Measurements from ENCODE around the gene SHPK.

SHPK gene

DNA sequence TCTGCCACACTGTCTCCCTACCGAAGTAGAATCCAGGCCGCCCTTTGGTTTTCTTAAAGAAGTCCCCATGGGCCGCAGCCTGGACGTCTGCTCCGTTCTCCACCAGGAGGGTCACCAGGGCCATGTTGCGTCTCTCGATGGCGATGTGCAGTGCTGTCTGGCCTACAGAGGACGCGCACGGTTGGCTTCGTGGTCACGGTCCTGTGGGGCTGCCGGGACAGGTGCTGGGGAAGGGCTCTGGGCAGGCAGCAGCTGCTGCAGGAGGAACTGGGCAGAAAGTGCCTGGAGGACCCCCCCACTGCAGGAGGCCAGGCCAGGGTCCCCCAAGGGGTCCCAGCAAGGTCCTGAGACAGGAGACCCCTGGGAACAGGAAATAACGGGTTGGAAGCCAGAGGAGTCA is 45.8 kb downstream of the SHPK start:
- ATAC-seq, result no peak
- TF ChIP-seq BACH2 (CRISPR knock-in tag; IDR thresholded peaks at IDR 0.05; ENCODE audit: borderline replicate concordance), result no peak
- no peak for TF ChIP-seq GLIS3 (CRISPR knock-in tag; IDR thresholded peaks at IDR 0.05)

DNA sequence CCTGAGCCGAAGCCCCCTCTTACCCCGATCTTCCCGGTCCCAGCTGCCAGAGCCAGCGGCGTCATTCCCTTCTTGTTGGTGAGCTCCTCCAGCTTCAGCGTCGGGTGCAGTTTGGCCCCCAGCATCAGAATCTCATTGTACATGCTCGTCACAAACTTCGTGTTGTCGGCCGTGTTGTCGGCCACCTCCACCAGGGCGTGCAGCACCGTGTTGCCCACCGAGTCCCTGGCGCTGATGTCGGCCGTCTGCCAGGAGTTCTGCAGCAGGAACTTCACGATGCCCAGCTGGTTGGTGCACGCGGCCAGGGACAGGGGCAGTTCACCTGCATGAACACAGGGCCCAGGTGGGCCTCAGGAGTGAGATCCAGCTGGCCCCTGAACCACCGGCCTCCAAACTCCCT is 46.3 kb downstream of the SHPK start:
- no peak for ATAC-seq
- TF ChIP-seq ARNTL (CRISPR knock-in tag; IDR thresholded peaks at IDR 0.05; ENCODE audit: borderline replicate concordance, low read depth), result no peak
- TF ChIP-seq, protein P1, sequence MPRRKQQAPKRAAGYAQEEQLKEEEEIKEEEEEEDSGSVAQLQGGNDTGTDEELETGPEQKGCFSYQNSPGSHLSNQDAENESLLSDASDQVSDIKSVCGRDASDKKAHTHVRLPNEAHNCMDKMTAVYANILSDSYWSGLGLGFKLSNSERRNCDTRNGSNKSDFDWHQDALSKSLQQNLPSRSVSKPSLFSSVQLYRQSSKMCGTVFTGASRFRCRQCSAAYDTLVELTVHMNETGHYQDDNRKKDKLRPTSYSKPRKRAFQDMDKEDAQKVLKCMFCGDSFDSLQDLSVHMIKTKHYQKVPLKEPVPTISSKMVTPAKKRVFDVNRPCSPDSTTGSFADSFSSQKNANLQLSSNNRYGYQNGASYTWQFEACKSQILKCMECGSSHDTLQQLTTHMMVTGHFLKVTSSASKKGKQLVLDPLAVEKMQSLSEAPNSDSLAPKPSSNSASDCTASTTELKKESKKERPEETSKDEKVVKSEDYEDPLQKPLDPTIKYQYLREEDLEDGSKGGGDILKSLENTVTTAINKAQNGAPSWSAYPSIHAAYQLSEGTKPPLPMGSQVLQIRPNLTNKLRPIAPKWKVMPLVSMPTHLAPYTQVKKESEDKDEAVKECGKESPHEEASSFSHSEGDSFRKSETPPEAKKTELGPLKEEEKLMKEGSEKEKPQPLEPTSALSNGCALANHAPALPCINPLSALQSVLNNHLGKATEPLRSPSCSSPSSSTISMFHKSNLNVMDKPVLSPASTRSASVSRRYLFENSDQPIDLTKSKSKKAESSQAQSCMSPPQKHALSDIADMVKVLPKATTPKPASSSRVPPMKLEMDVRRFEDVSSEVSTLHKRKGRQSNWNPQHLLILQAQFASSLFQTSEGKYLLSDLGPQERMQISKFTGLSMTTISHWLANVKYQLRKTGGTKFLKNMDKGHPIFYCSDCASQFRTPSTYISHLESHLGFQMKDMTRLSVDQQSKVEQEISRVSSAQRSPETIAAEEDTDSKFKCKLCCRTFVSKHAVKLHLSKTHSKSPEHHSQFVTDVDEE (CRISPR knock-in tag; IDR thresholded peaks at IDR 0.05), result no peak
- no peak for TF ChIP-seq TOX (CRISPR knock-in tag; IDR thresholded peaks at IDR 0.05; ENCODE audit: borderline replicate concordance)
- no peak for TF ChIP-seq ZNF565 (CRISPR knock-in tag; conservative IDR thresholded peaks at IDR 0.05; ENCODE audit: low read depth)
- no peak for TF ChIP-seq GLIS3 (CRISPR knock-in tag; IDR thresholded peaks at IDR 0.05)
- no peak for TF ChIP-seq ZNF8 (CRISPR knock-in tag; IDR thresholded peaks at IDR 0.05)
- no peak for TF ChIP-seq RARB (CRISPR knock-in tag; IDR thresholded peaks at IDR 0.05)
- no peak for TF ChIP-seq ESRRG (CRISPR knock-in tag; IDR thresholded peaks at IDR 0.05)

DNA sequence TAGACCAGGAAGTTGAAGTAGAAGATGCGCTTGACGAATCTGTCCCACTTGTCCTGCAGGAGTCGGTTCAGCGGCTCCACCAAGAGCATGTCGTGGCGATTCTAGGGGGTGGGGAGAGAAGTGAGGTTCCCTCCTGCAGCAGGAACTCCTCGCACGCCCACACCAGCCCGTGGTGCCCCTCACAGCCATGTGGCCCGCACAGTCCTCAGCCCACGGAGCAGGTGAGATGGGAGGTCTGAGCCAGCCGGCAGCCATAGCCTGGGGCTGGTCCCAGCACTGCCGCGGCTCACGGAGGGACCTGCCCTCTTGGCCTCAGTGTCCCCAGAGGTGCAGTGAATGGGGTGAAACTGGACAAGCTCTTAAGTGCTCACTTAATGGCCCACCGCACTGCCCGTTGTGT is 50.2 kb downstream of the SHPK start:
- TF ChIP-seq ZFP3 (CRISPR knock-in tag; IDR thresholded peaks at IDR 0.05) (no peak), ARNTL (CRISPR knock-in tag; IDR thresholded peaks at IDR 0.05; ENCODE audit: borderline replicate concordance, low read depth) (no peak), BACH2 (CRISPR knock-in tag; IDR thresholded peaks at IDR 0.05; ENCODE audit: borderline replicate concordance) (no peak), CSDC2 (CRISPR knock-in tag; IDR thresholded peaks at IDR 0.05) (no peak), ISL1 (CRISPR knock-in tag; IDR thresholded peaks at IDR 0.05) (no peak), ZFP30 (CRISPR knock-in tag; IDR thresholded peaks at IDR 0.05) (no peak), ZNF70 (CRISPR knock-in tag; IDR thresholded peaks at IDR 0.05) (no peak)
- TF ChIP-seq, protein P2, sequence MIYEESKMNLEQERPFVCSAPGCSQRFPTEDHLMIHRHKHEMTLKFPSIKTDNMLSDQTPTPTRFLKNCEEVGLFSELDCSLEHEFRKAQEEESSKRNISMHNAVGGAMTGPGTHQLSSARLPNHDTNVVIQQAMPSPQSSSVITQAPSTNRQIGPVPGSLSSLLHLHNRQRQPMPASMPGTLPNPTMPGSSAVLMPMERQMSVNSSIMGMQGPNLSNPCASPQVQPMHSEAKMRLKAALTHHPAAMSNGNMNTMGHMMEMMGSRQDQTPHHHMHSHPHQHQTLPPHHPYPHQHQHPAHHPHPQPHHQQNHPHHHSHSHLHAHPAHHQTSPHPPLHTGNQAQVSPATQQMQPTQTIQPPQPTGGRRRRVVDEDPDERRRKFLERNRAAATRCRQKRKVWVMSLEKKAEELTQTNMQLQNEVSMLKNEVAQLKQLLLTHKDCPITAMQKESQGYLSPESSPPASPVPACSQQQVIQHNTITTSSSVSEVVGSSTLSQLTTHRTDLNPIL (CRISPR knock-in tag; IDR thresholded peaks at IDR 0.05; ENCODE audit: low read depth), result no peak
- TF ChIP-seq, protein P3, sequence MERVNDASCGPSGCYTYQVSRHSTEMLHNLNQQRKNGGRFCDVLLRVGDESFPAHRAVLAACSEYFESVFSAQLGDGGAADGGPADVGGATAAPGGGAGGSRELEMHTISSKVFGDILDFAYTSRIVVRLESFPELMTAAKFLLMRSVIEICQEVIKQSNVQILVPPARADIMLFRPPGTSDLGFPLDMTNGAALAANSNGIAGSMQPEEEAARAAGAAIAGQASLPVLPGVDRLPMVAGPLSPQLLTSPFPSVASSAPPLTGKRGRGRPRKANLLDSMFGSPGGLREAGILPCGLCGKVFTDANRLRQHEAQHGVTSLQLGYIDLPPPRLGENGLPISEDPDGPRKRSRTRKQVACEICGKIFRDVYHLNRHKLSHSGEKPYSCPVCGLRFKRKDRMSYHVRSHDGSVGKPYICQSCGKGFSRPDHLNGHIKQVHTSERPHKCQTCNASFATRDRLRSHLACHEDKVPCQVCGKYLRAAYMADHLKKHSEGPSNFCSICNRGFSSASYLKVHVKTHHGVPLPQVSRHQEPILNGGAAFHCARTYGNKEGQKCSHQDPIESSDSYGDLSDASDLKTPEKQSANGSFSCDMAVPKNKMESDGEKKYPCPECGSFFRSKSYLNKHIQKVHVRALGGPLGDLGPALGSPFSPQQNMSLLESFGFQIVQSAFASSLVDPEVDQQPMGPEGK (CRISPR knock-in tag; IDR thresholded peaks at IDR 0.05; ENCODE audit: borderline replicate concordance), result no peak
- TF ChIP-seq, protein P1 (CRISPR knock-in tag; IDR thresholded peaks at IDR 0.05), result no peak
- TF ChIP-seq, protein P4, sequence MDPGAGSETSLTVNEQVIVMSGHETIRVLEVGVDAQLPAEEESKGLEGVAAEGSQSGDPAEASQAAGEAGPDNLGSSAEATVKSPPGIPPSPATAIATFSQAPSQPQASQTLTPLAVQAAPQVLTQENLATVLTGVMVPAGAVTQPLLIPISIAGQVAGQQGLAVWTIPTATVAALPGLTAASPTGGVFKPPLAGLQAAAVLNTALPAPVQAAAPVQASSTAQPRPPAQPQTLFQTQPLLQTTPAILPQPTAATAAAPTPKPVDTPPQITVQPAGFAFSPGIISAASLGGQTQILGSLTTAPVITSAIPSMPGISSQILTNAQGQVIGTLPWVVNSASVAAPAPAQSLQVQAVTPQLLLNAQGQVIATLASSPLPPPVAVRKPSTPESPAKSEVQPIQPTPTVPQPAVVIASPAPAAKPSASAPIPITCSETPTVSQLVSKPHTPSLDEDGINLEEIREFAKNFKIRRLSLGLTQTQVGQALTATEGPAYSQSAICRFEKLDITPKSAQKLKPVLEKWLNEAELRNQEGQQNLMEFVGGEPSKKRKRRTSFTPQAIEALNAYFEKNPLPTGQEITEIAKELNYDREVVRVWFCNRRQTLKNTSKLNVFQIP (CRISPR knock-in tag; IDR thresholded peaks at IDR 0.05; ENCODE audit: borderline replicate concordance, low read depth), result no peak
- TF ChIP-seq, protein P5, sequence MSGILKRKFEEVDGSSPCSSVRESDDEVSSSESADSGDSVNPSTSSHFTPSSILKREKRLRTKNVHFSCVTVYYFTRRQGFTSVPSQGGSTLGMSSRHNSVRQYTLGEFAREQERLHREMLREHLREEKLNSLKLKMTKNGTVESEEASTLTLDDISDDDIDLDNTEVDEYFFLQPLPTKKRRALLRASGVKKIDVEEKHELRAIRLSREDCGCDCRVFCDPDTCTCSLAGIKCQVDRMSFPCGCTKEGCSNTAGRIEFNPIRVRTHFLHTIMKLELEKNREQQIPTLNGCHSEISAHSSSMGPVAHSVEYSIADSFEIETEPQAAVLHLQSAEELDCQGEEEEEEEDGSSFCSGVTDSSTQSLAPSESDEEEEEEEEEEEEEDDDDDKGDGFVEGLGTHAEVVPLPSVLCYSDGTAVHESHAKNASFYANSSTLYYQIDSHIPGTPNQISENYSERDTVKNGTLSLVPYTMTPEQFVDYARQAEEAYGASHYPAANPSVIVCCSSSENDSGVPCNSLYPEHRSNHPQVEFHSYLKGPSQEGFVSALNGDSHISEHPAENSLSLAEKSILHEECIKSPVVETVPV (CRISPR knock-in tag; IDR thresholded peaks at IDR 0.05), result no peak
- ATAC-seq, result no peak

All from SK-N-SH treated with all-trans-retinoic acid at 6 μM for 48 hours (cell line).